ENCODE data around the gene PEAK1.

DNA sequence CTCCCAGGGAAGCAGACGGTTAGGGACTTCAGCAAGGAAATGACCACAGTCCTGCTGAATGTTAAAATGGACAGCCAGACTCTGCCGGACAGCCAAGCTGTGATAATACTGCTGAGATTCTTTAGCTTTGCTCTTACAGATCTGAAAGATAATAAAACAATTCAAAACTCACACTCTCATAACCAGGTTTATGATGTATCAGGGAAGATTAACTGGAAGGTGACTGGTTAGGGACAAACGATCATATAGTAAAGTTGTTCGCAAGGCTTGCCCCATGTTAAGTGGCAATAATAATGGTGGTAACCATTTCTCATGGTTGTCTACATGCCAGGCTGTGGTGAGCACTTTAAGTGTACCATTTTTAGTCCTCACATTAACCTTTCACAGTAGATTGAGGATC is 304.7 kb downstream of the PEAK1 start:
- TF ChIP-seq POLR2A (IDR thresholded peaks at IDR 0.05), result no peak
- no peak for TF ChIP-seq POLR2AphosphoS5 (IDR thresholded peaks at IDR 0.05)

Measured in suprapubic skin (tissue), 4 donors.